Left cardiac atrium (tissue), 4 donors: ENCODE results near the gene PPY. TPM values are rescaled to one million over a fixed set of nuclear protein-coding genes. Genes with fewer than 3 reads are reported as not detected.
A peak's percentile ranks its signal among the peaks of the same experiment; 100 is the strongest.
"Not testable (repeated sequence)": the region's sequence is repeated elsewhere in the genome, so short reads cannot be mapped to it uniquely, and the experiment has no call there.

Experiments
- ATAC-seq, 2 donors: fragments of 200-7000 bp; cut with Tn5 transposase; one replicate each; pipeline ENCODE4 v1.9.1; 2020; ENCODE audit warnings: mild to moderate bottlenecking in 2 of 2, moderate library complexity in 2 of 2
- DNase-seq: peaks from one replicate; pipeline ENCODE4 v3.0.0-alpha.2; 2020
- intact Hi-C, 2 donors: fragments of 100-400 bp; cut with DNase I; formaldehyde crosslinking; loops; one replicate each; pipeline versions ENCODE4 v1.14.1 to v1.15.1; 2022 to 2023
- total RNA-seq, 2 donors: library from RNA; stranded (reverse); fragmentation: NEBNext Ultra II Directional; extraction: Animal tissue kit (Norgen Biotek cat#: 25700); gene quantifications; one replicate each; pipeline ENCODE4 v1.2.1, GENCODE V29; 2021
- donor health status: DM: no; HTN: yes; CAD: no.
- donor health status: DM: no; HTN: yes; CAD: no; lungs with severe emphysema.
- donor health status: DM: yes; HTN: yes; CAD: no.
- donor health status: Dilated cardiomyopathy.

The PPY gene
- total RNA-seq, 2 donors from 2014 or later, result not detected

DNA sequence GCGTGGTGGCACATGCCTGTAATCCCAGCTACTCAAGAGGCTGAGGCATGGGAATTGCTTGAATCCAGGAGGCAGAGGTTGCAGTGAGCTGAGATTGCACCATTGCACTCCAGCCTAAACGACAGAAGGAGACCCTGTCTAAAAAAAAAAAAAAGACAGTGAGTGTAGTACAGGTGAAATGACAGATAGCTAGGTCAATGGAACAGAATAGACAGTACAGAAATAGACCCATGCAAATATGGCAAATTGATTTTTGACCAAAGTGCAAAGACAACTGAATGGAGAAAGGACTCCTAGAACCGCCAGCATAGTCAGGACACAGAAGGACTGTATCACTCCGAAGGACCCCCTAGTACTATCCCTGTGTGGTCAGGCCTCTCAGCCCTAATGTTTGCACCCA lies 28.1 kb upstream of the PPY start:
- ATAC-seq (no peak), DNase-seq (no peak)
- intact Hi-C loops, result no loop called here

DNA sequence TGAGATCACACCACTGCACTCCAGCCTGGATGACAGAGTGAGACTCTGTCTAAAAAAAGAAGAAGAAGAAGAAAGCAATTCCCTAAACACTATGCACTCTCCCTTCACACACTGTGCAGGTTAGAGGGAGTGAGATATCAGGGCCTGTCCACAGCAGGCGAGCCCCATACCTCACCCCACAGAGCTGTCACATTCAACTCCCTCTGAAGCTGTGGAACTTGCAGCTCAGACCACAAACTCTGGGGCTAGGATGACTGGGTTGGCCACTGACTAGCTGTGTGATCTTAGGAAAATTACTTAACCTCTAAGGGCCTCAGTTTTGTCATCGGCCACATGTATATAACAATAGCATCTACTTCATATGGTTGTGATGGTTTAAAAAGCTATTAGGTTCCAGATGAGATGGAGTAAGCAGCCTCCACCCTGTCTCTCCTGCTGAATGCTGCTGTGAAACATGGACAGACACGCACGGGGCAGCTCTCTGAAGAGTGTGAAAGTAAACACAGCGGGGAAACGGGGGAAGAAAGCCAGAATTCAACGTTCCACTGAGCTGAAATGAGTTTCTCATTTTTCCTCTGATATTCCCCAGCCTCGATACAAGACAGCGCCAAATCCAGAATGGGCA lies 25.1 kb upstream of the PPY start:
- ATAC-seq, result no peak
- no peak for DNase-seq
- intact Hi-C loops, result no loop called here

- intact Hi-C loops, result no loop called here
- no peak for ATAC-seq
These were observed 24.0 kb upstream of the PPY start for GRCh38 chr17:43966276-43966675.

GRCh38 chr17:43962479-43962878 lies 20.2 kb upstream of the PPY start:
- no peak for DNase-seq
- no peak for ATAC-seq
- intact Hi-C loops, result no loop called here

More at GRCh38 chr17:43966276-43966675, 24.0 kb upstream of the PPY start:
- DNase-seq, result no peak

GRCh38 chr17:43961954-43962353 lies 19.7 kb upstream of the PPY start:
- intact Hi-C loops, result no loop called here
- DNase-seq, result no peak
- ATAC-seq, result no peak

DNA sequence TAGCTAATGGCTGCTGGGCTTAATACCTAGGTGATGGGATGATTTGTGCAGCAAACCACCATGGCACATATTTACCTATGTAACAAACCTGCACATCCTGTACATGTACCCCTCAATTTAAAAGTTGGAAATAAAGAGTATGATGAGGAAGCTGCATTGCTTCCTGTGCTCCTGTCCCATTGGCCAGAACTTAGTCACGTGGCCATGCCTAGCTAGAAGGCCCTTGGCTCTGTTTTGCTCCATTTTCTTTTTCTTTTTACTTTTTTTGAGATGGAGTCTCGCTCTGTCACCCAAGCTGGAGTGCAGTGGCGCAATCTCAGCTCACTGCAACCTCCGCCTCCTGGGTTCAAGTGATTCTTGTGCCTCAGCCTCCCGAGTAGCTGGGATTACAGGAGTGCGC lies 19.0 kb upstream of the PPY start:
- DNase-seq, intact Hi-C loops, ATAC-seq: not testable (repeated sequence)

GRCh38 chr17:43958748-43959352 lies 16.6 kb upstream of the PPY start:
- no peak for ATAC-seq
- no peak for DNase-seq
- intact Hi-C loops, result no loop called here

- ATAC-seq, result no peak
- intact Hi-C loops, result no loop called here
- no peak for DNase-seq
These were observed 13.9 kb upstream of the PPY start for GRCh38 chr17:43956222-43956621.

DNA sequence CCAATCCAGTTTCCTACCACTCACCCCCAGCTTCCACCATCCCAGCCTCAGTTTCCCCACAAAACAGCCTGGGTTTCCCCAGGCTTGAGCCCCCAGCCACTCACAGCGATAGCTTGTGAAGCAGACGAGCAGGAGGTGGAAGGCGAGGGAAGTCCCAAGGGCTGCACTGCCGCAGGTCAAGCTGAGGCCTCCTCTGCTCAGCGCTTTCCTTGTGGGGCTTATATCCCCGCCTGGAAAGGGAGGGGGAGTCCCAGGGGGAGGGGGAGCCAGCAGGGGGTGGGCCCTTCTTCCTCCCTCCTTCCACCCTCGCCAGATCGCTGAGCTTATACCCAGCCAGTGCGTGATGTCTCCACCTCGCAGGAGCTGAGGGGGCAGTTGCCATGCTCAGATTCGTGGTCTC lies 11.5 kb upstream of the PPY start, which contains the start of gene PYY:
Gene PYY, minus strand, starts transcription at position 195 of the 400 bp plus-strand sequence. CDS start 457 bp downstream, outside the sequence.
- DNase-seq (no peak), ATAC-seq (no peak)
- intact Hi-C loops, result no loop called here

DNA sequence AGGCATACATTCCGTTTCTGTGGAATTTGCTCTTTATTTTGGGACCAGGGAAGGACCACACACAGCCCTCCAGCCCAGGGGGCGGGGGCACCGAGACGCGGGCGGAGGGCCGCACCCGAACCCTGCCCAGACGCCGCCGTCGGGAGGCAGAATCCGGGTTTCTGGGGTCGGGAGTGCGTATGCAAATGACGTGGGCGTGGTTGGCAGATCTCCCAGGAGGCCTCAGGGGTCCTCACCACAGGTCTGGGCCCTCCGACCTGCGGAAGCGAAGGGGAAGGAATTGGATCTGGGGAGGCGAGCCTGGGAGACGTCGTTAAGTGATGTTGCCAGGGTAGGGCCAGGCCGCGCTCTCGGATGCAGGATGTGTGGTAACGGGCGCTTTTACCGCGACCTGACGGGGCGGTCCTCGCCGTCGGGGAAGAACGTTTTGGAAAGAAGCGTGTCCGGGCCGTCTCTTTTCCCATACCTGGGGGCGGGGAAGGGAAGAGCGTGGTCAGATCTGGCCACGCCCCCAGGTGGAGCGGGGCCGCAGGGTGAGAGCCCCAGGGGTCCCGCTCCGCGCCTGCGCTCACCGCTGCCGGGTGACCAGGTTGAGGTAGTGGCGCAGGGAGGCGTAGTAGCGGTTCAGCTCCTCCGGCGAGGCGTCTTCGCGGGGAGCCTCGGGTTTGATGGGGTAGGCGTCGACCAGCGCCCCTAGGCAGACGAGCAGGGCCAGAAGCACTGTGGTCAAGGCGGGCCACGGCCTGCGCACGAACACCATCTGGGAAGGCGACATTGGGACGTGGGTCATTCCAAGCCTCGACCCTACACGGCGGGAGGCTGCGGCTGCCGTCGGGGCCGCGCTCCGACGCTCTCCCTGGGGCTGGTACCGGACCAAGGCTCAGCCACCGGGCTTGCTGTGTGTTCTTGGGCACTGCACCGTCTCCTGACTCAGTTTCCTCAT lies 10.7 kb upstream of the PPY start:
- ATAC-seq, result peak; percentile 22 to 32

GRCh38 chr17:43952351-43952723 lies 10.1 kb upstream of the PPY start:
- ATAC-seq (peak; percentile 13 to 17), DNase-seq (no peak)
- intact Hi-C loops, result no loop called here

More for the DNA sequence above, 10.7 kb upstream of the PPY start:
- intact Hi-C loops, result no loop called here
- DNase-seq, result no peak

GRCh38 chr17:43951750-43952149 lies 9.5 kb upstream of the PPY start:
- ATAC-seq, result no peak
- no peak for DNase-seq
- intact Hi-C loops, result no loop called here

DNA sequence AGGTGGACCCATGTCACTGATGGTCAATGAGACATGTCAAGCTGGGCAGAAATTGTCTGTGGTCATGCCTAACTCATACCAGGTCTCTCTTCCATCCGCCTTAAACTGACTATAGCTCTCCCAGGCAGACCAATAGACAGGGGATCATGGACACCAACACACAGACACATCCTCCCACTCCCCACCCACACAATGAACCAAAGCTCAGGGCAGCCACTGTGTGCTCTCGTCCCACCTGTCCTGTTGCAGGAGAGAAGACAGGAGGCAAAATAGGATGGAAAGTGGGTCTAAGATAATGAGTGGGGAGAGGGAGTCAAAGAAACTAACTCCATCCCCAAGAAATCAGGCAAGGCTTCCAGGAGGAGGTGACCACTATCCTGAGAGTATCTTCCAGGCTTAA lies 8.3 kb upstream of the PPY start:
- ATAC-seq, result no peak
- intact Hi-C loops, result no loop called here
- DNase-seq, result no peak

DNA sequence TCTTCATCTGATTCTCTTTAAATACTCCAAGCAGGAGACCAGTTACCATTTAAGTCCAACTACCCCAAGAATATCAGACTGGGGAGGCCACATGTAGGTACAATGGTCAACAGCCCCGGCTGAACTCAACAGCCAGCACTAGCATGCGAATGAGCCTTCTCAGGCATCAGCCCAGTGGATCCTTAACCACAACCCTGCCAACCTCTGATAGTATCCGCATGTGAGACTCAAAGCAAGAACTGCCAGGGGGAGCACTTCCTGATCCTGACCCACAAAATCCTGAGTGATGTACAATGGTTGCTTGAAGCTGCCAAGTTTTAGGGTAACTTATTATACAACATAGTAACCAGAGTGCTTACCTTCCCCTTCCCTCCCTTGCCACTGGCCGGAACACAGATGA lies 7.5 kb upstream of the PPY start:
- ATAC-seq, result no peak
- intact Hi-C loops, result no loop called here
- DNase-seq, result no peak

DNA sequence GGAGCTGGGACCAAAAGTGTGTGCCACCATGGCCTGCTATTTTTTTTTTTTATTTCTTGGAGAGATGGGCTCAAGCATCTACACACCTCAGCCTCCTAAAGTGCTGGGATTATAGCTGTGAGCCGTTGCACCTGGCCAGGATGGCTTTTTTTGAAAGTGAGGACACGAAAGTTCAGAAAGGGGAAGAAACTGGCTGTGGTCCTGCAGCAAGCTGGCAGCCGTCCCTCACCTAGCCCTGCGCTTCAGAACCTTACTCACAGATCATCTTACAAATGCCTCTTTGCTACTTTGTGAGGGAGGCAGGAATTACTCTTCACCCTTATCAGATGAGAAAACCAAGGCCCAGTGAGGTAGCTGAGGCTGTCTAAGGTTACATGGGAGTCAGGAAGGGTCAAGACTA lies 4.5 kb upstream of the PPY start:
- no peak for DNase-seq
- ATAC-seq, result no peak
- intact Hi-C loops, result no loop called here

- ATAC-seq, result no peak
- intact Hi-C loops, result loop anchor here (2.0 kb wide), 1 partner anchor 50 kb away; no protein-coding TSS in a partner anchor
- no peak for DNase-seq
These were observed 3.0 kb upstream of the PPY start for GRCh38 chr17:43945074-43945829.

- intact Hi-C loops, result loop anchor here in 1 of 2 donors (5.0 kb wide), 1 partner anchor 177 kb away; no protein-coding TSS in a partner anchor
- ATAC-seq, result peak in 1 of 2 donors; percentile 13
- no peak for DNase-seq
These were observed 1.6 kb downstream of the PPY start for GRCh38 chr17:43940630-43941029.

DNA sequence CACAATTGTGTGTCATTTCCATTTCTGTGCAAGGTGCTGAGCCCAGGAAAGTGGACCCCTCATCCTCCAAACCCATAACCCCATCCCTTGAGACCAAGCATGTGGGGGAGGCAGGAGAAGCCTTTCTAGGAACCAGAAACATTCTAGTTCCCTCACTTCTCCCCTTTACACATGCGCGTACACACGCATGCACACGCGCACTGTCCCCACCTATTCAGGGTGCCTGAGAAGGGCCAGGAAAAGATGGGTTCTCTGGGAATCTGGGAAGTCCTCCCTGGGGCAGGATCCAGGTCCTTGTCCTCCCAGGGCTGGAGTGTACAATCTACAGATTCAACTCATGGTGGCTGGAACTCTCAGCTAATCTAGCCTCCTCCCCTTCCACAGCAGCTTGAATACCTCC lies 2.4 kb downstream of the PPY start:
- intact Hi-C loops, result loop anchor here in 1 of 2 donors (5.0 kb wide), 1 partner anchor 177 kb away; no protein-coding TSS in a partner anchor
- ATAC-seq, result no peak
- no peak for DNase-seq

DNA sequence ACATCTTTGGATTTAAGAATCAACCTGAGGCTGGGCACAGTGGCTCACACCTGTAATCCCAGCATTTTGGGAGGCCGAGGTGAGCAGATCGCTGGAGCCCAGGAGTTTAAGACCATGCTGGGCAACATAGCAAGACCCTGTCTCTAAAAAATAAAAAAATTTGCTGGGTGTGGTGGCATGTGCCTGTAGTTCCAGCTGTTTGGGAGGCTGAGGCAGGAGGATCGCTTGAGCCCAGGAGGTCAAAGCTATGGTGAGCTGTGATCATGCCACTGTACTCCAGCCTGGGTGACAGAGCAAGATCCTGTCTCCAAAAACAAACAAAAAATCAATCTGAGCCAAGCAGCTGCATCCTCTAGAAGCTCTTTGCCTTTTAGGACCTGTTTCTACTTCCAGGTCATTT lies 2.8 kb downstream of the PPY start:
- ATAC-seq, DNase-seq, intact Hi-C loops: not testable (repeated sequence)
